RKO (cell line): ENCODE data around the gene C2orf68.
"Not testable (repeated sequence)": the region's sequence is repeated elsewhere in the genome, so short reads cannot be mapped to it uniquely, and the experiment has no call there.

Experiments used
- DNase-seq: peaks from one replicate; pipeline ENCODE4 v3.0.0-alpha.2; 2016; ENCODE audit warnings: low spot score

Gene C2orf68

GRCh38 chr2:85598594-85599340 lies 13.1 kb downstream of the C2orf68 start:
- DNase-seq: no peak

GRCh38 chr2:85597241-85597640 lies 14.6 kb downstream of the C2orf68 start:
- no peak for DNase-seq

DNA sequence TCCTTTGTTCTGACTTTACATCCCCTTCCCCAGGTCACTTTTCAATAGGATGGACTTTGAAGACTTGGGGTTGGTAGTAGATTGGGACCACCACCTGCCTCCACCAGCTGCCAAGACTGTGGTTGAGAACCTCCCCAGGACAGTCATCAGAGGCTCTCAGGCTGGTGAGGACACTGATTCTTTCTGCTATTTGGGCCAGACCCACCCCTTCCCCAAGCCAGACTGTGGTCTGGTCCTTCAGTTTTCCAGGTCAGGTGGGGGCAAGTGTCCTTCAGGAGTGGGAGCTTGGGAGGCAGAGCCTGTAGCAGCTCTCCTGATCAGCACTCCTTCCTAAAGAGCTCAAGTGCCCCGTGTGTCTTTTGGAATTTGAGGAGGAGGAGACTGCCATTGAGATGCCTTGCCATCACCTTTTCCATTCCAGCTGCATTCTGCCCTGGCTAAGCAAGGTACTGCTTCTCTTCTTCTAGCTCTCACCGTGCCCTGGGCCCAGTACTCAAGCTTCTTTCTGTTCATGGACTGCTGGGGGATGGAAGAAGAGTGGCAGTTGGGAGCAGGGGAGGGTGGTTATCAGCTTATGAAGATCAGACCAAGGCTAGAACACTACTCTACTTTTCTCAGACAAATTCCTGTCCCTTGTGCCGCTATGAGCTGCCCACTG lies 15.3 kb downstream of the C2orf68 start:
- no peak for DNase-seq

DNA sequence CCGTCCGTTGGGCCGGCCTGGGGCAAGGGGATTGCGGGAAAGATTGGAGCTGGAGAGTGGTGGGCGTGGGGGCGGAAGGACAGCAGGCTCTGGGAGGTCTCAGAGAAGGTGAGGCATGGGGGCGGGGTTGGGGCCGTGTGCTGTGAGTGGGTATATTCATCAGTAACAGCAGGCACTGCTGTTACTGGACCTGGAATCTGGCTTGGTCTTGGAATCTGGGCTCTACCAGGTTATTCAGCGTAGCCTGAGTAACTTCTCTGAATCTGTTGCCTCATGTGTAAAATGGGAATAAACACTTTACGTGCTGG lies 15.9 kb downstream of the C2orf68 start:
- peak; percentile 50 for DNase-seq

- DNase-seq: peak; percentile 99
Observed at GRCh38 chr2:85595301-85596025, 16.4 kb downstream of the C2orf68 start, which contains the start of gene RNF181. Gene RNF181 (plus strand): TSS chr2:85595745. CDS start chr2:85595764, 19 bp downstream.

DNA sequence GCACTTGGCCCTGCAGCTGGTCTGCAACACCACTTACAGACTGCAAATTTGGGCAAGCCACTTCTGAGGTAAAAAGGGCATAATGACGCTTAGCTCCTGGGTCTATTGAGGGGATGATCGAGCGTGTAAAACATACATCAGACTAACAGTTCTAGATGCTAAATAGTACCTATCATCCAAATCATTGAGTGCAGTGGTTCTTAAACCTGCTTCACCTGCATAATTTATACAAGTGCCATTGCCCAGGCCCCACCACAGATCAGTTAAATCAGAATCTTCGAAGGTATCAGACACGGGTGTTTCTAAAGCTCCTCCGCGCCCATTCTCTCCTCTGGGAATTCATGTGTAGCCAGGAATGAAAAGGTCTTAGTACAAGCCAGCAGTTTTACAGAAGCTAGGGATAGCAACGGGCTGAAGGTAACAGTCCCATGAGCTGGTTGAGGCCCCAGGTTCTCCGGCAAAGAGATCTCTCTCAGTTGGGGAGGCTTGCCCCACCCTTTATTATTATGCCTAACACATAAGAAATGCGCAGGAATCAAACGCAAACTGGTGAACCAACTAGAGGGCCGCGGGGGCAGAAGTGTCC lies 17.1 kb downstream of the C2orf68 start:
- no peak for DNase-seq

DNA sequence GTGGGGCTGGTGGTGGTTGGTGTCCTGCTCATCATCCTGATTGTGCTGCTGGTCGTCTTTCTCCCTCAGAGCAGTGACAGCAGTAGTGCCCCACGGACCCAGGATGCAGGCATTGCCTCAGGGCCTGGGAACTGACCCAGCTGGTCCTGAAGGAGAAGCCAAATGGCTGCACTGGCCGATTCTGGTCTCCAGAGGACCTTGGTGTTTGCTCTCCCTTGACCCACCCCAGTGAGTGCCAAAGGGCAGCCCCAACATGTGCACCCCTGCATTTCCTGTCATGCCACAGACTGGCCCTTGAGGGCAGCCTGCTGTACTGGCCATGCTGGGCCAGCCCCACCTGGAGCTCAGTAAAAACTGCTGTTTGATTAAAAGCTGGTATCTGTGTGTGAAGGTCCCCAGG lies 18.8 kb downstream of the C2orf68 start:
- DNase-seq: no peak

DNA sequence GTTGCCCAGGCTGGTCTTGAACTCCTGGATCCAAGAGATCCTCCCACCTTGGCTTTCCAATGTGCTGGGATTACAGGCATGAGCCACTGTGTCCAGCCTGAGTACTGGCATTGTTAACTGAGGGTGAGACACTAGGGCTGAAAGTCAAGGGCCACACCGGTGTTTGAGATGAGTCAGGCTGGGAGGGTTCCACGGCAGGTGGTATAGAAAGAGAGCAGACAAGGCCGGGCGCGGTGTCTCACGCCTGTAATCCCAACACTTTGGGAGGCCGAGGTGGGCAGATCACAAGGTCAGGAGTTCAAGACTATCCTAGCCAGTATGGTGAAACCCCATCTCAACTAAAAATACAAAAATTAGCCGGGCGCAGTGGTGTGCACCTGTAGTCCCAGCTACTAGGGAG lies 19.6 kb downstream of the C2orf68 start:
- not testable (repeated sequence) for DNase-seq

DNA sequence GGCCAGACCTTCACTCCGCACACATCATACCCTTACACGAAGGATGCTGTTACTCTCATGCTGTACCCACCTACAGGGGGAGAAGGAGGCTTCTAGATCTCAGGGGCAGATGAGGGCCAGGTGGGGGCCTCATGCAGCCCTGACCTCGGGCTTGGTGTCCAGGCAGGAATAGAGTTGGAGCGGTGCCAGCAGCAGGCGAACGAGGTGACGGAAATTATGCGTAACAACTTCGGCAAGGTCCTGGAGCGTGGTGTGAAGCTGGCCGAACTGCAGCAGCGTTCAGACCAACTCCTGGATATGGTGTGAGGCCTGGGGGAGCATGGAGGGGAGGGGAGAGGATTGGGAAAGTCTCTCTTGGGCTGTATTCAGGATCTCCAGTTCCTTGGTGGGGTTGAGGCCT lies 20.3 kb downstream of the C2orf68 start:
- no peak for DNase-seq

- no peak for DNase-seq
Observed at GRCh38 chr2:85590950-85591349, 20.9 kb downstream of the C2orf68 start.

- no peak for DNase-seq
Observed at GRCh38 chr2:85589982-85590791, 21.7 kb downstream of the C2orf68 start.

DNA sequence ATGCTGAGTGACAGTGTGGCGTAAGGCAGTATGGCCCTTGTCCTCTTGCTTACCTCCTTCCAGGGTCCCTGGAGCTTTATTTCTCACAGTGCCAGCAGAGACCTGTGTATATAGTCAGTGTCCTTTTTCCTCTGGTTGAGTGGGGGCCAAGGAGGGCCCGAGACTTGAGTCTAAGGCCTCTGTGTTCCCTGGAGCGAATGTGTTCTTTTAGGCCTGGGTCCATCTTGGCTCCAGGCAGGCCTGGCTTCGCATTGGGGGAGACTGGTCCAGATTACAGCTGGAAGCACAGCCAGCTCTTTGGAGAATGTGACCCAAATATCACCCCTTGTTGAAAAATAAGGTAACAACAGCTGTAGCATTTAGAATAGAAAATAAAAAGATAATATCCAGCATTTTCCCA lies 22.7 kb downstream of the C2orf68 start:
- no peak for DNase-seq

DNA sequence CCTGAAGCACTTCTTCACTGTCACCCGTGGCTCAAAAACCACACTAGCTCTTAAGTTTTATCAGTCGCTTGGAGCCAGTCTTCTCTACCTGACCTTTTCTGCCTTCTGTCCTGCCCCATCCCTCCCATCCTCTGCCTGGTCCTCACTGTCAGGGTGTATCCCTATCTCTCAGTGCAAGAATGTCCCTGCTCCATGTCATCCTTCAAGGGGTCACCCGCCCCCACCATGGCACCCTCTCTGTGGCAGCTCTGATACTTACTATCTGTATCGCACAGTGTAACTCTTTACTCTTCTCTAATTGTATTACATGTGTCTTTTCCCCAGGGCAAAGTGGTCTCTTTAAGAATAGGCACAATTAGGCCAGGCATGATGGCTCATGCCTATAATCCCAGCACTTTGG lies 23.2 kb downstream of the C2orf68 start:
- DNase-seq: no peak

DNA sequence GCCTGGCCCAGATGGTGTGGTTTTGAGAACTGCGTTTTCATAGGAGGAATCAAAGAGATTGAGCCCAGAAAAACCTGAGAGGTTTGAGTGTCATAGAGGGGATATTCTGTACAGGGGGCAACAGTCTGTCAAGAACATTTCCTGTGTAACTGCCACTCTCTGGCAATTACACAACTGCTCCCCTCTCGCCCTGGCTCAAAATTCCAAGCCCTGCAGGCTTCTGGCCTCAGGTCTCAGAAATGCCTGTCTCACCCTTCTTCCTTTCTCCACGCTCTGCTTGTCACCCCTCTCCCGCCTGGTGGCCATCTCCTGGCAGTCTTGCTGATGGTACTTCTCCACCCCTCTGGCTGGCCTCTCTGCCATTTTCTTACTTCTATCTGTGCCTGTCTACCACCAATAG lies 23.6 kb downstream of the C2orf68 start:
- DNase-seq: no peak

GRCh38 chr2:85585781-85586105 lies 26.1 kb downstream of the C2orf68 start:
- no peak for DNase-seq

GRCh38 chr2:85584857-85585780 lies 26.7 kb downstream of the C2orf68 start:
- DNase-seq: peak; percentile 69

- DNase-seq: no peak
Observed at GRCh38 chr2:85584354-85584856, 27.5 kb downstream of the C2orf68 start, which contains the start of gene VAMP5. Gene VAMP5 (plus strand): TSS chr2:85584431. CDS start chr2:85584491, 60 bp downstream.

DNA sequence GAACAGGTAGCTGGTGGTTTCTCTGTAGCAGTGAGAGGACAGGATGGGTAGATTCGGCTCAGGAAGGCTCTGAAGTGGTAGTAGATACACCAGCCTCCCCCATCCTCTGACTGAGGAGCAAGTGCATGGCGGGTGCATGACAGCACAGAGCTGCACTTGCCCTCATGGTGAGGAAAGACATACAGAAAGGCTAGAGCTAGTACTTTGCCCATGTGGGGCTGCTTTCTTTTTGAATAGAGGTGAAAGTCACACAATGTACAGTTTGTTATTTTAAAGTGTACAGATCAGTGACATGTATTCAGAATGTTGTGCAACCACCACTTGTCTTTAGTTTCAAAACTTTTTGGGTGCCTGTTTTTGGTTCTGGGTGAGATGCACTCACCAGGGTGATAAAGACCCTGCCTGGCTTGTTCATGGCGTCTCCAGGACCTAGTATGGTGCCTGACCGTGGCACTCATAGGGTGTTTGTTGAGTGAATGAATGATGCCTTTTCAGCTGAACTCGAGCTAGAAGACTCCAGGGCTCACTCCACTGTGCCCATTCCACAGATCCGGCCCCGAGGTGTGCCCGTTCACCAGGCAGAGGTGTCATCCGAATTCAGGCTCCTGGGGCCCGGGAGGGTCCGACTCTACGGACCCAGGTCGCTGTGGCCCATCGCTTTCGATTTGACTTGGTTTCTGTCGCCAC lies 28.1 kb downstream of the C2orf68 start:
- no peak for DNase-seq

- no peak for DNase-seq
Observed at GRCh38 chr2:85582492-85582891, 29.4 kb downstream of the C2orf68 start.

- DNase-seq: no peak
Observed at GRCh38 chr2:85580206-85580605, 31.7 kb downstream of the C2orf68 start.
